NCI-H187 (cell line): ENCODE measurements around the gene ZNF32.
"Not testable (repeated sequence)": the region's sequence is repeated elsewhere in the genome, so short reads cannot be mapped to it uniquely, and the experiment has no call there.

Source experiments
- DNase-seq, 2 experiments: peaks; one replicate each; lab custom pipeline; 2025; lab: John Stamatoyannopoulos, UW

Gene ZNF32

DNA sequence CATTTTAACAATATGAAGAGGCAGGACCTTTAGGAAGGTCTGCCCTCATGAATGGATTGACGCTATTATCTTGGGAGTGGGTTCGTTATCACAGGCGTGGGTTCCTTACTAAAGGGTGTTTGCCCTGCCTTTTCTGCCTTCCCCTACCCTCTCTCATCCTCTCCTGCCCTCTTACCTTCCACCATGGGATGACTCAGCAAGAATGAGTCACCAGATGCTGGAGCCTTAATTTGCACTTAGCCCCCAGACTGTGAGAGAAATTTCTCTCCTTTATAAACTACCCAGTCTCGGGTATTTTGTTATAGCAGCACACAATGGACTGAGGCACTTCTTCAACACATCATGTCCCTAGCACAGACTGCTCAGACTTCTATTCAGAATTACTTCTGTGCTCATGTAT lies 31.4 kb upstream of the ZNF32 start:
- DNase-seq, result no peak

DNA sequence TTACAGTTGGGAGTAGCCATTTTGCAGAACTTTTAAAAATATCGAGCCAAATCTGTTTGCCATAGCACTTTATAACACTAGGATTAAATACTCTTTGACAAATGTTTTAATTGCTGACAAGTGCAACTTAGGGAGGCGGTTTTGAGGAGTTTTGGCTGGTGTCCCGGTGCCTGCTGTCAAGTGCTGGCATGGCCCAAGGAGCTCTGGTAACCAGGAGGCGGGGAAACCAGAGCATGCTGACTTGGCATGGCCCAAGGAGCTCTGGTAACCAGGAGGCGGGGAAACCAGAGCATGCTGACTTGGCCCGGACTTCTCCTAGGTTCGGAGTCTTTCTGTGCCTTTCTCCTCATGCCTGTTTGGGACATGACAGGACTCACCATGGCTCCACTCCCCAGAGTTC lies 30.8 kb upstream of the ZNF32 start:
- no peak for DNase-seq

DNA sequence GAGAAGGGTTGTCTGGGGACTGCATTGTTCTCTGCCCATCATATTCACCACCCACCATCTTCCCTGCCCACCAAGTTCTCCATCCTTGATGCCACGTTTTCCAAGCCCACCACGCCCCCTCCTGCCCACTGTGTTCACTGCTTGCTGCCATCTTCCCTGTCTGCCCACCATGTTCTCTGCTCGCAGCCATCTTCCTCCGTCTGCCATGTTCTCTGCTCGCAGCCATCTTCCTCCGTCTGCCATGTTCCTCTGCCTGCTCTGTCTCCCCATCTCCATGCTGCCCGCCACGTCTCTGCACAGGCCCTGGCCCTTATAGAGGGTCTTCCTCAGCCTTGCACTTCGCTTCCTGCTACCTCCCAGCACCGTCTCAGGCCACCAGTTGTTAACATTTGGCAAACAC lies 30.0 kb upstream of the ZNF32 start:
- no peak for DNase-seq

DNA sequence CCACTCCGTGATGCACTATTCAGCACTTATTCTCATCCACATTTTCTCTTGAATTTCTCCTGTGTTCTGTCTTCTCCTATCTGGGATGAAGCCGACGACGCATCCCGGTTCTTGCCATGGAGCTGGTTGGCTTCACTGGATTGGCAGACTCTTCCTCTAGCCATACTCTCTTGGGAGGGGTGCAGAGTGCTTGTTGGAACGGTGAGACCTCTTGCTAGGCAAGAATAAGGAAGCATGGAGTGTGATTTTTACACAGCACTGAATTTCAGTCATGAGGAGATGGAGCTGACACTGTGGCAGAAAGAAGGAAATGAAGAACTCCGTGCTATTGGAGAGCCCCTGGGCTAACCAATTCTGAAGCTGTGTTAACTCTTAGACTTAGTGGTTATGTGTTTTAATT lies 28.2 kb upstream of the ZNF32 start:
- DNase-seq, result no peak

- DNase-seq, result no peak
These were observed 27.6 kb upstream of the ZNF32 start for GRCh38 chr10:43676331-43676730.

DNA sequence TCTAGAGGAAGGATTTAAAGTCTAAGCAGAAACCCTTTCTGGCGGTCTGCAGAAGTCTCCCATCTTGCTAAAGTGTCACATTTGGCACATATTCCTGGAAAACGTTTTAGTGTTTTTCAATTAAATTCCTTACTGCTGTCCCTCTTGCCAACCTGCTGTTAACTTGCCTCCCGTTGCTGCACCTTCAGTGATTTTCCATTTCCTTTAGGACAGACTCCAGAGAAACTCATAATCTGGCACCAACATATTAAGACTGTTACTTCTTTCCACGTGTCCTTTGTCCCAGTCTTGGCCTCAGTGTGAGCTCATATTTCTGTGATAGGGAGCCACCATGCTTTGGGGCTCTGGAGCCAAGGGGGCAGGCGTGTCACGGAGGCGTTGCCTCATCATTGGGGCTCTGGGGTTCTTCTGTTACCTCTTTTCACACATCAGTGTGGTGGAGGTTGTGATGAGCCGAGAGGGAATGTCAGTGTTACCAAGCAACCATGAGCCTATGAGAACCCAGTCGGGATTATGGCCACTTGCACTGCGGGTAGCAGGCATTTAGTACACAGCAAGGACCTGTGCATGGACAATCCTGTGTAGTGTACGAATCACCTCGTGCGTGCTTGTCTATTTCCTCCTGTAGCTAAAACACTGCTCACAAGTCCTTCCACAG lies 26.0 kb upstream of the ZNF32 start:
- no peak for DNase-seq

DNA sequence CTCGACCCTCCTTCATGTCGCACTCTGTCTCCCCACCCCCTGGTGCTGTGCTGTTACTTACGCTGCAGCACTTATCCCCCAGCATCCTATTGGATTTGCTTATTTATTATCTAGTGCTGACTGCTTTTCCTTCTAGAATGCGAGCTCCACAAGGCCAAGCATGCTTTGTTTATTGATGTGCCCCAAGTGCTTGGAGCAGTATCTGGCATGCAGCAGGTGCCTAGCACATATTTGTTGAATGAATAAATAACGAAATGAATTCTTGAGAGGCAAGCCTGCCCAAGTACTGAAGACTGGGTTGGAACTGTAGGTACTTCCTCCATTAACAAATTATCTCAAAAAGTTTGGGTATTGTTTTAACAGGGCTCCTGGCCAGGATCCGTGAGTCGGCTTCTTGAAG lies 24.8 kb upstream of the ZNF32 start:
- no peak for DNase-seq

- no peak for DNase-seq
These were observed 23.2 kb upstream of the ZNF32 start for GRCh38 chr10:43671659-43672531.

DNA sequence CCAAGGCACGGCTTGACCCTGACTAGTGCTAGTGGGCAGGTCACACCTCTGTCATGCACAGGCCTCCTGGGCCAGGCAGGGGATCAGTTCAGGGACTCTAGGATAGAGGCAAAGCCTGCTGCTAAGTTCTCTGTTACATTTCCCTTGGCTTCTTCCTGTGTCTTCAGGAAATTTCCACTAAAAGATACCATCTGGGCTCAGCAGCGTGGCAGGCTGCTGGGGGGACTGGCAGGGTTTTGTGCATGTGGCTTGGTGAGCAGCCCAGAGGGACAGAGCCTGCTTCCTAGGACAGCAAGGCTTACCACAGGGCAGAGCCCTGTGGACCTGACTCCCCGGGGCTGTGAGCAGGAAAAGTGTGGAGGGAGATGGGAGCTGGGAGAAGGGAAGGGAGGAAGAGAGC lies 20.7 kb upstream of the ZNF32 start:
- DNase-seq, result no peak

DNA sequence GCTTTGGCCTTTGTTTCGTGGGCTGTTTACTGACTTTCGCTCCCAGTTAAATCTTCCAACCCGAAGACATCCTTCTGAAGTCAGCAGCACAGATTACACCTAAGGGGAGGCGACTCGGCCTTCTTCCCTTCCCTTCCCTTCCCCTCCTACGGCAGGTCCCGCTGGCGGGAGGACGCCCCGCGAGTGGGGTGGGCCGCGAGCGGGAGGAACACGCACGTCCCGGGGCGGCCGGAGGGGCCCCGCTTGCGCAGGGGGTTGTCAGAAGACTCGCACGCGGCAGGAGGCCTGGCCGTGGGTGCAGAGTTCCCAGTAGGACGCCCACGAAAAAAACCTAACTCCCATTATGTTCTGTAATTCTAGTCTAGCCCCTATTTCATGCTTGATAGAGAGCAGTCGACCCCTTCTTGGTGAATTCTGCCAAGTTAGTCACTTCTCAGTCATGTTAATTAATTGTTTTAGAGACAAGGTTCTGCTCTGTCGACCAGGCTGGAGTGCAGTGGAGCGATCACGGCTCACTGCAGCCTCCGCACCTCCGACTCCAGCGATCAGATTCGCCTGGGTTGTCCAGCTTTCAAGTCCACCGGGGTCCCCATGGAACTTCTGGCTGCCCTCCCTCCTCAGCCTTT lies 19.2 kb upstream of the ZNF32 start:
- DNase-seq, result no peak

GRCh38 chr10:43667317-43667731 lies 18.6 kb upstream of the ZNF32 start:
- no peak for DNase-seq

DNA sequence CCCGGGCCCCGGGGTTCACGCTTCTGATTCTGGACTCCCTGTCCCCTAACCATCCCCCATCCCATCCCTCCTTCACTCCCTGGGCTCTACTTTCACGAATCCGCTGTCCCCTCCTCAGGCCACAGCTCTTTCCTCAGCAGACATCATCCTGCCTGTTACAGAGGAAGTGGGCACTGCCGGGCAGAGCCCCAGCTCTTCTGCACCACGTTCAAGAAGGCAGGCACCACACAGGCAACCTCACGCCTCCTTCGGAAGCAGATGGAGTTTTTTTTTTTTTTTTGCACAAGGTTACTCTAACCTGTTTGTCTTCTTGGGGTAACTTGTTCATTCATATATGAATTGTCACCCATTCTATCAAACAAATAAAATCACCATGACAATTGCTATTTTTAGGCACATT lies 17.9 kb upstream of the ZNF32 start:
- no peak for DNase-seq

GRCh38 chr10:43665054-43665453 lies 16.4 kb upstream of the ZNF32 start:
- no peak for DNase-seq

- no peak for DNase-seq
These were observed 9.5 kb upstream of the ZNF32 start for GRCh38 chr10:43658227-43658626.

GRCh38 chr10:43655311-43655710 lies 6.6 kb upstream of the ZNF32 start:
- no peak for DNase-seq

DNA sequence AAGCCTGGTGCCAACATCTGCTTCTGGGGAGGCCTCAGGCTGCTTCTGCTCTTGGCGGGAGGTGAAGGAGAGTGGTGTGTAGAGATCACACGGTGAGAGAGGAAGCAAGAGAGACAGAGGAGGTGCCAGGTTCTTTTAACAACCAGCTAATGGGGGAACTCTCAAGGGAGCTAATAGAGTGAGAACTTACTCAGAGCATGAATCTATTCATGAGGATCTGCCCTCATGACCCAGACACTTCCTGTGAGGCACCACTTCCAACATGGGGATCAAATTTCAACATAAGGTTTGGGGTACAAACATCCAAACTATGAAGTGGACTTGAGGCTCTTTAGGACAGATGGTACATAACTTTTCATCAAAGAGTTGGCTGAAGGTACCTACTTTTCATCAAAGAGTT lies 5.1 kb upstream of the ZNF32 start:
- DNase-seq, result no peak

DNA sequence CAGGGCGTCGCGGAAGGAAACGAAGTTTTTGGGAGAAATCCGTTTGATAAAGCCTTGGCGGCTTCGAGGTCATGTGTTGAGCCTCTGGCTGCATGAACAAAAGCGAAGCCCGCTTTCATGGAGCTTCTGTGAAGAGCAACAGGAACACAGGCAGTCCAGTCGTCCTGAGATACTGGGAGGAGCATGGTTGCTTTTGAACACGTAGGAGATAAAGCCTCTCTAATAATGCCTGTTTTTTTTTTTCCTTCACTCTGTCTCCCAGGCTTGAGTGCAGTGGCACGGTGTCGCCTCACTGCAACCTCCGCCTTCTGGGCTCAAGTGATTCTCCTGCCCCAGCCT lies 473 bp upstream of the ZNF32 start:
- no peak for DNase-seq

- no peak for DNase-seq
These were observed 635 bp downstream of the ZNF32 start for GRCh38 chr10:43648095-43648397.

DNA sequence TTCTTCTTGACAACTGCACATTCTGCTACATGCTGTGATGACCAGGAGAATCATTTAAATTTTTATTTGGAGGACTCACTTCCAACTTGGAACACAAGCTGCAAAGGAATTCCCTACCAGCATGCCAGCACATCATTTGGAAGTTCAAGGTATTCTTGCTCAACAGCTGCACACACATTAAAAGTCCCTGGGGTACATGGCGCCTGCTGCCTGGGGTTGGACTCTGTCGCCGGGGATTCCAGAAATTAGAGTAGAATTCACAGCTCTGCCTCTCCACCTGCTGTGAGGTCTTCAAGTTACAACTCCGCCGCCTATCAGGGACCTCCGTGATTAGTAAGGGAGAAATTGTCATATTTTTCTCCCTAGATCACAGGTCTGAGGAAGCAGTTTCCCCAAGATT lies 1.1 kb downstream of the ZNF32 start:
- no peak for DNase-seq

DNA sequence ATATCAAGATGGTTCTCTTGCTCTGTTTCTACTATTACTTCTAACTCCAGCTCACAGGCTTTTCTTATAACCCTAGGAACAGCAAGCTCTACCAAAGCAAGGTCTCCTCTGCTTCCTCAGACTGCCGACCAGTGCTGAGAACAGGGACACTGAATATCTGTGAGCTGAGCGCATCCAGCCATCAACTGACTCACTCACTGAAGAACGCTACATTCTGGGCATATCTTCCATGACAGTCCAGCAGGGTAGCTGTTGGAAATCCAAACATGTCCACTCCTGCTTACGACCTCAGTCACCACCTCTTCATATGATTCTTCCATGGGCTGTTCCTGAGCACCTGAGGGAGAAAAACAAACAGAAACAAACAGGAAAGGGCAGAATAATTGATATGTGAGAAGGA lies 2.8 kb downstream of the ZNF32 start:
- no peak for DNase-seq

GRCh38 chr10:43644252-43644651 lies 4.4 kb downstream of the ZNF32 start:
- no peak for DNase-seq

DNA sequence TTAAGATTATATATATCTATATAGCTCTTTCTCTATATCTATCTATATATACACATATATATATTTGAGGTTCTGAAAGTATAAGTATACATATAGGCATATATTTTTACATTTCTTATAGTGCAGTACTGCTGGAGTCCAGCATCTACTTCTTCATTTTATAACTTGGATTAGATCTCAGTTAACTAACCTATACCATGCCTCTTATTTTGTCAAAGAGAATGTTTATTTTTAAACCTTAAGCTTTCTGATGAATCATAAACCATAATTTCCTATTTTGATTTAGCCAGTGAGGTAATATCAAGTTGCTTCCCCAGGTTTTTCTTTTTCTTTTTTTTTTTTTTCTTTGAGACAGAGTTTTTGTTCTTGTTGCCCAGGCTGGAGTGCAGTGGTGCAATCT lies 8.1 kb downstream of the ZNF32 start:
- DNase-seq, result no peak

DNA sequence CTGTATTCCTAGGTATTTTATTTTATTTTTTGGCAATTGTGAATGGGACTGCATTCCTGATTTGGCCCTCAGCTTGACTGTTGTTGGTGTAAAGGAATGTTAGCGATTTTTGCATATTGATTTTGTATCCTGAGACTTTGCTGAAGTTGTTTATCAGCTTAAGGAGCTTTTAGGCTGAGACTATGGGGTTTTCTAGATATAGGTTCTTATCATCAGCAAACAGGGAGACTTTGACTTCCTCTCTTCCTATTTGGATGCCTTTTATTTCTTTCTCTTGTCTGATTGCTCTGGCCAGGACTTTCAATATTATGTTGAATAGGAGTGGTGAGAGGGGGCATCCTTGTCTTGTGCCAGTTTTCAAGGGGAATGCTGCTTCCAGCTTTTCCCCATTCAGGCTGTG lies 12.9 kb downstream of the ZNF32 start:
- DNase-seq, result not testable (repeated sequence)

DNA sequence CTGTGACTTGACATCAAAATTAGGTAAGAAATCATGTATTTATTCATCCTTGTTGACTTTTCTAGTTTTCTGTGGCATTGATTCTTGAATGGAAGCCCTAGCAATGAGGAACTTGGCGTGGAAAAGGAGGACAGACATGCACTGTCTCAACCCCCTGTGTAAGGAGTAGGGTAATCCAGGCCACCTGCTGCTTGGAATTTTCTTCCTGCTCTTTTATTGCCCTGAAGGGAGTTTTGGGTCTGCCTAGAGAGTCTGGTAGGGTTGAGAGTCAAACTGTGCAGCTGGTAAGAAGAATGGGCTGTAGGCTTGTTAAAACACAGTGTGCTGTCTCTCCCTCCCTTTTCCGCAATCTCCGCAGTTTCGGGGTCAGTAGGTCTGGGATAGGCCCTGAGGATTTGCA lies 19.7 kb downstream of the ZNF32 start:
- DNase-seq, result no peak
